ENCODE measurements around the gene SBNO2. TPM values are rescaled to one million over a fixed set of nuclear protein-coding genes. Genes with fewer than 3 reads are reported as not detected.

Gene SBNO2
- total and polyA plus RNA-seq, 9 of the 15 experiments (the other 6 are each of a cell fraction or from before 2014, with no cell fraction given), result 0.01 to 46.2 (median 6.7) TPM

DNA sequence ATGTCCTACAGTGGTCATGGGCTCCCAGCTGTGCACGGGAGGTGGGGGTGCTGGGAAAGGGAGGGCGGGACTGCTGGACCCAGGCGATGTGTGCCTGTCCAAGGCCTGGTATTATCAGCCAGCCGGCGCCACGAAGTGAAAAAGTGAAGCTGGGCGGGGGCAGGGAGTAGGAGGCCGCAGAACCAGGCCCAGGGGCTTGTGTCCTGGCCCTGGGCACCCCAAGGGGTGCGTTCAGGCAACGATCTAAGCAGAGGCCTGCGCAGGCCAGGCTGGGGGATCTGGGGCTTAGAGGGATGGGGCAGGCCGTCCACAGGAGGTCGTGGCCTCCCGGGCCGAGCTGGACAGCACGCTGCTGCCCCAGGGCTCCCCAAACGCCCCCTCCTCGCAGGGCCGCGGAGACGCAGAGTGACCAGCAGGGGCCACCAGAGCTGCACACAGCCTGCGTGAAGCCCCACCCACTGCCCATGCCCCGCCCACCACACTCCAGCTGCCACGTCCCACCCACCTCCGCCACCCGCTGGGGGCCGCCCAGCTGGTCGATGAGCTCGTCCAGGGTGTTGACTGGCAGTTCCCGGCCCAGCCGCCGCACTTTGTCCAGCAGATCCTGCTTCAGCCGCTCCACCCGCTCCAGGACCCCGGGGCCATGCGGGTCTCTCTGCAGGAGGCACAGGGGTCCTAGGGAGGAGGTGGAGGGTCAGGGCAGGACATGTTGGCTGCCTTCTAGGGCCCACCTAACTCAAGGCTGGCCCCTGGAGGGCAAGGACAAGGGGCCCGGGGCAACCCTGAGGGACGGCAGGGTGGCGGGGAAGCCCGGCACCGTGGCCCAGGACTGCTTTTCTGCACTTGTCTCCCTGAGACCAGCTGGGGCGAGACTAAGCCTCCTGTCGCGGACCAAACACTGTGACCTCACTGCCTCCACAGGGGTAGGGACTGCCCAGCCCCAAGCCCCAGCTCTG lies 60.8 kb downstream of the SBNO2 start (continued):
- TF ChIP-seq, protein P1, sequence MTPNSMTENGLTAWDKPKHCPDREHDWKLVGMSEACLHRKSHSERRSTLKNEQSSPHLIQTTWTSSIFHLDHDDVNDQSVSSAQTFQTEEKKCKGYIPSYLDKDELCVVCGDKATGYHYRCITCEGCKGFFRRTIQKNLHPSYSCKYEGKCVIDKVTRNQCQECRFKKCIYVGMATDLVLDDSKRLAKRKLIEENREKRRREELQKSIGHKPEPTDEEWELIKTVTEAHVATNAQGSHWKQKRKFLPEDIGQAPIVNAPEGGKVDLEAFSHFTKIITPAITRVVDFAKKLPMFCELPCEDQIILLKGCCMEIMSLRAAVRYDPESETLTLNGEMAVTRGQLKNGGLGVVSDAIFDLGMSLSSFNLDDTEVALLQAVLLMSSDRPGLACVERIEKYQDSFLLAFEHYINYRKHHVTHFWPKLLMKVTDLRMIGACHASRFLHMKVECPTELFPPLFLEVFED (CRISPR knock-in tag; conservative IDR thresholded peaks at IDR 0.05), result no peak
- TF ChIP-seq, protein P2, sequence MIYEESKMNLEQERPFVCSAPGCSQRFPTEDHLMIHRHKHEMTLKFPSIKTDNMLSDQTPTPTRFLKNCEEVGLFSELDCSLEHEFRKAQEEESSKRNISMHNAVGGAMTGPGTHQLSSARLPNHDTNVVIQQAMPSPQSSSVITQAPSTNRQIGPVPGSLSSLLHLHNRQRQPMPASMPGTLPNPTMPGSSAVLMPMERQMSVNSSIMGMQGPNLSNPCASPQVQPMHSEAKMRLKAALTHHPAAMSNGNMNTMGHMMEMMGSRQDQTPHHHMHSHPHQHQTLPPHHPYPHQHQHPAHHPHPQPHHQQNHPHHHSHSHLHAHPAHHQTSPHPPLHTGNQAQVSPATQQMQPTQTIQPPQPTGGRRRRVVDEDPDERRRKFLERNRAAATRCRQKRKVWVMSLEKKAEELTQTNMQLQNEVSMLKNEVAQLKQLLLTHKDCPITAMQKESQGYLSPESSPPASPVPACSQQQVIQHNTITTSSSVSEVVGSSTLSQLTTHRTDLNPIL (CRISPR knock-in tag; IDR thresholded peaks at IDR 0.05), result no peak
- TF ChIP-seq, protein P3, sequence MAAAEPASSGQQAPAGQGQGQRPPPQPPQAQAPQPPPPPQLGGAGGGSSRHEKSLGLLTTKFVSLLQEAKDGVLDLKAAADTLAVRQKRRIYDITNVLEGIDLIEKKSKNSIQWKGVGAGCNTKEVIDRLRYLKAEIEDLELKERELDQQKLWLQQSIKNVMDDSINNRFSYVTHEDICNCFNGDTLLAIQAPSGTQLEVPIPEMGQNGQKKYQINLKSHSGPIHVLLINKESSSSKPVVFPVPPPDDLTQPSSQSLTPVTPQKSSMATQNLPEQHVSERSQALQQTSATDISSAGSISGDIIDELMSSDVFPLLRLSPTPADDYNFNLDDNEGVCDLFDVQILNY (CRISPR knock-in tag; IDR thresholded peaks at IDR 0.05), result no peak
- TF ChIP-seq NR2C2 (CRISPR knock-in tag; IDR thresholded peaks at IDR 0.05), result no peak
- TF ChIP-seq NR2C2 (tag; IDR thresholded peaks at IDR 0.05), result no peak
- TF ChIP-seq BMI1 (IDR thresholded peaks at IDR 0.05; ENCODE audit: low read length), result no peak
- TF ChIP-seq DIDO1 (tag; IDR thresholded peaks at IDR 0.05; ENCODE audit: low read depth), result no peak
- TF ChIP-seq SAFB (IDR thresholded peaks at IDR 0.05; ENCODE audit: borderline replicate concordance, low read depth, low read length), result no peak
- TF ChIP-seq POLR2A (conservative IDR thresholded peaks at IDR 0.05), result no peak; the same call in 1 of the 2 replicates
- no peak for TF ChIP-seq XRCC3 (IDR thresholded peaks at IDR 0.05)
- TF ChIP-seq ARID1B (IDR thresholded peaks at IDR 0.05), result no peak
- TF ChIP-seq, protein P4, sequence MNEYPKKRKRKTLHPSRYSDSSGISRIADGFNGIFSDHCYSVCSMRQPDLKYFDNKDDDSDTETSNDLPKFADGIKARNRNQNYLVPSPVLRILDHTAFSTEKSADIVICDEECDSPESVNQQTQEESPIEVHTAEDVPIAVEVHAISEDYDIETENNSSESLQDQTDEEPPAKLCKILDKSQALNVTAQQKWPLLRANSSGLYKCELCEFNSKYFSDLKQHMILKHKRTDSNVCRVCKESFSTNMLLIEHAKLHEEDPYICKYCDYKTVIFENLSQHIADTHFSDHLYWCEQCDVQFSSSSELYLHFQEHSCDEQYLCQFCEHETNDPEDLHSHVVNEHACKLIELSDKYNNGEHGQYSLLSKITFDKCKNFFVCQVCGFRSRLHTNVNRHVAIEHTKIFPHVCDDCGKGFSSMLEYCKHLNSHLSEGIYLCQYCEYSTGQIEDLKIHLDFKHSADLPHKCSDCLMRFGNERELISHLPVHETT (CRISPR knock-in tag; conservative IDR thresholded peaks at IDR 0.05 in 1 of 2, IDR thresholded peaks at IDR 0.05 in 1 of 2), result no peak
- TF ChIP-seq MCM7 (IDR thresholded peaks at IDR 0.05), result no peak
- TF ChIP-seq NR1H2 (CRISPR knock-in tag; IDR thresholded peaks at IDR 0.05), result no peak; the same call in 1 of the 2 replicates
- TF ChIP-seq ZNF586 (CRISPR knock-in tag; conservative IDR thresholded peaks at IDR 0.05), result no peak
- TF ChIP-seq, protein P5, sequence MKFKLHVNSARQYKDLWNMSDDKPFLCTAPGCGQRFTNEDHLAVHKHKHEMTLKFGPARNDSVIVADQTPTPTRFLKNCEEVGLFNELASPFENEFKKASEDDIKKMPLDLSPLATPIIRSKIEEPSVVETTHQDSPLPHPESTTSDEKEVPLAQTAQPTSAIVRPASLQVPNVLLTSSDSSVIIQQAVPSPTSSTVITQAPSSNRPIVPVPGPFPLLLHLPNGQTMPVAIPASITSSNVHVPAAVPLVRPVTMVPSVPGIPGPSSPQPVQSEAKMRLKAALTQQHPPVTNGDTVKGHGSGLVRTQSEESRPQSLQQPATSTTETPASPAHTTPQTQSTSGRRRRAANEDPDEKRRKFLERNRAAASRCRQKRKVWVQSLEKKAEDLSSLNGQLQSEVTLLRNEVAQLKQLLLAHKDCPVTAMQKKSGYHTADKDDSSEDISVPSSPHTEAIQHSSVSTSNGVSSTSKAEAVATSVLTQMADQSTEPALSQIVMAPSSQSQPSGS (CRISPR knock-in tag; IDR thresholded peaks at IDR 0.05), result peak; percentile 59; the same call in 1 of the 2 replicates
- TF ChIP-seq BCOR (IDR thresholded peaks at IDR 0.05), result no peak
- no peak for TF ChIP-seq FUS (optimal IDR thresholded peaks at IDR 0.05; ENCODE audit: low read depth, low read length)
- TF ChIP-seq WHSC1 (IDR thresholded peaks at IDR 0.05; ENCODE audit: low read length), result no peak
- no peak for TF ChIP-seq ZNF3 (CRISPR knock-in tag; IDR thresholded peaks at IDR 0.05)
- no peak for TF ChIP-seq ZNF668 (CRISPR knock-in tag; IDR thresholded peaks at IDR 0.05)
- TF ChIP-seq RAD21 (CRISPR knock-in tag; conservative IDR thresholded peaks at IDR 0.05 in 1 of 2, IDR thresholded peaks at IDR 0.05 in 1 of 2), result peak; percentile 80 to 84
- no peak for TF ChIP-seq SMAD4 (CRISPR knock-in tag; conservative IDR thresholded peaks at IDR 0.05)
